SK-N-MC (cell line): ENCODE results near the gene PDXK.

ENCODE experiments used
- EZH2 ChIP-seq: fragments of 200-600 bp; sonication (generic); IDR thresholded peaks from one replicate; pipeline ENCODE4 v1.6.1; 2017; ENCODE audit warnings: antibody characterized with exemption
- POLR2AphosphoS5 ChIP-seq: IDR thresholded peaks from 2 replicates; pipeline ENCODE4 v1.6.1; 2012; ENCODE audit warnings: mild to moderate bottlenecking, low read depth, low read length, borderline replicate concordance

DNA sequence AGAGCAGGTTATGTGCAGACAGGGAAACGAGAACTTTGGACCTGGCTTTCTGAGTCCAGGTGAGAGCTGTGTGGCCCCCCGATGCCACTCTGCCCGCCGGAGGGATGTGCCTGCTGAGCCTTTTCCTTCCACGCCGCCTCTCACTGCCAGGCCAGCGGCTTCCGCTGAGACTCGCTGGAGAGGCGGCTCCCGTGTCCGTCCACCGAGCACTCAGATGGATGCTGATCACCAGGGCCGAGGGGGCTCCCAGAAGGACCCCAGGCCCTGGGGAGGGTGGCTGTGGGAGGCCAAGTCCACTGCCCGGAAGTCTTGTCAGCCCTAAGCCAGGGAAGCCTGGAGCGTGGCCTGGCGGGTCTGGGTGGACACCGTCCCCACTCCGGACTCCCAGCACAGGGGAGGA lies 40.7 kb downstream of the PDXK start:
- TF ChIP-seq POLR2AphosphoS5: no peak
- TF ChIP-seq EZH2: no peak
